SK-N-SH treated with all-trans-retinoic acid at 6 μM for 48 hours (cell line): Measurements from ENCODE around the gene TM9SF2.

Experiments used
- ATAC-seq: fragments of 200-7000 bp; cut with Tn5 transposase; 3 replicates; pipeline ENCODE4 v1.9.1; 2020; ENCODE audit warnings: mild to moderate bottlenecking, moderate library complexity
- ARNTL ChIP-seq: fragments of 450-650 bp; formaldehyde crosslinking; IDR thresholded peaks from 2 replicates; pipeline ENCODE4 v1.5.0; 2020; ENCODE audit warnings: low read depth, mild to moderate bottlenecking, moderate library complexity, borderline replicate concordance
- BACH2 ChIP-seq: fragments of 250-450 bp; sonication (Bioruptor Pico); IDR thresholded peaks from 2 replicates; pipeline ENCODE4 v1.9.0; 2021; ENCODE audit warnings: mild to moderate bottlenecking, borderline replicate concordance
- CSDC2 ChIP-seq: fragments of 250-450 bp; sonication (Bioruptor Pico); IDR thresholded peaks from 2 replicates; pipeline ENCODE4 v1.5.0; 2020; ENCODE audit warnings: mild to moderate bottlenecking, moderate library complexity
- CSRNP3 ChIP-seq: fragments of 250-450 bp; sonication (Bioruptor Pico); IDR thresholded peaks from 2 replicates; pipeline ENCODE4 v1.5.1; 2021; ENCODE audit warnings: mild to moderate bottlenecking, moderate library complexity
- ESRRG ChIP-seq: fragments of 250-450 bp; sonication (Bioruptor Pico); IDR thresholded peaks from 2 replicates; pipeline ENCODE4 v1.6.1; 2021; ENCODE audit warnings: mild to moderate bottlenecking
- GLIS3 ChIP-seq: fragments of 250-450 bp; sonication (Bioruptor Pico); IDR thresholded peaks from 2 replicates; pipeline ENCODE4 v1.5.0; 2020; ENCODE audit warnings: mild to moderate bottlenecking, moderate library complexity
- ISL1 ChIP-seq: fragments of 250-450 bp; sonication (Bioruptor Pico); IDR thresholded peaks from 2 replicates; pipeline ENCODE4 v2.1.2; 2022; ENCODE audit warnings: mild to moderate bottlenecking, moderate library complexity
- POU6F1 ChIP-seq: fragments of 250-450 bp; sonication (Bioruptor Pico); IDR thresholded peaks from 2 replicates; pipeline ENCODE4 v1.8.0; 2021; ENCODE audit warnings: low read depth, mild to moderate bottlenecking, moderate library complexity, borderline replicate concordance
- PPARA ChIP-seq: fragments of 250-450 bp; sonication (Bioruptor Pico); IDR thresholded peaks from 2 replicates; pipeline ENCODE4 v1.5.0; 2020; ENCODE audit warnings: mild to moderate bottlenecking, borderline replicate concordance
- RARB ChIP-seq: fragments of 250-450 bp; sonication (Bioruptor Pico); IDR thresholded peaks from 2 replicates; pipeline ENCODE4 v1.8.0; 2021; ENCODE audit warnings: mild to moderate bottlenecking, moderate library complexity
- SNAI2 ChIP-seq: fragments of 250-450 bp; sonication (Bioruptor Pico); IDR thresholded peaks from 2 replicates; pipeline ENCODE4 v1.5.0; 2020; ENCODE audit warnings: mild to moderate bottlenecking, moderate library complexity
- TCF4 ChIP-seq: fragments of 250-450 bp; sonication (Bioruptor Pico); IDR thresholded peaks from 2 replicates; pipeline ENCODE4 v1.8.0; 2021; ENCODE audit warnings: mild to moderate bottlenecking, moderate library complexity, borderline replicate concordance
- TOX ChIP-seq: fragments of 250-450 bp; sonication (Bioruptor Pico); IDR thresholded peaks from 2 replicates; pipeline ENCODE4 v1.8.0; 2021; ENCODE audit warnings: mild to moderate bottlenecking, moderate library complexity, borderline replicate concordance
- ZC3H10 ChIP-seq: fragments of 250-450 bp; sonication (Bioruptor Pico); IDR thresholded peaks from 2 replicates; pipeline ENCODE4 v1.5.1; 2021; ENCODE audit warnings: mild to moderate bottlenecking, moderate library complexity
- ZFP3 ChIP-seq: fragments of 250-450 bp; sonication (Bioruptor Pico); IDR thresholded peaks from 2 replicates; pipeline ENCODE4 v1.5.0; 2020; ENCODE audit warnings: mild to moderate bottlenecking, moderate library complexity
- ZFP30 ChIP-seq: fragments of 450-650 bp; formaldehyde crosslinking; IDR thresholded peaks from 2 replicates; pipeline ENCODE4 v1.5.0; 2022; ENCODE audit warnings: mild to moderate bottlenecking, moderate library complexity
- ZNF565 ChIP-seq: fragments of 450-650 bp; formaldehyde crosslinking; conservative IDR thresholded peaks from 2 replicates; pipeline ENCODE4 v1.5.0; 2020; ENCODE audit warnings: low read depth, mild to moderate bottlenecking, moderate library complexity
- ZNF70 ChIP-seq: fragments of 450-650 bp; formaldehyde crosslinking; IDR thresholded peaks from 2 replicates; pipeline ENCODE4 v1.5.0; 2020; ENCODE audit warnings: mild to moderate bottlenecking, moderate library complexity
- ZNF8 ChIP-seq: fragments of 450-650 bp; formaldehyde crosslinking; IDR thresholded peaks from 2 replicates; pipeline ENCODE4 v1.5.0; 2020; ENCODE audit warnings: mild to moderate bottlenecking, moderate library complexity
- TF ChIP-seq, protein P1 (sequence below): fragments of 250-450 bp; sonication (Bioruptor Pico); IDR thresholded peaks from 2 replicates; pipeline ENCODE4 v1.5.1; 2020; ENCODE audit warnings: low read depth, mild to moderate bottlenecking, moderate library complexity
- TF ChIP-seq, protein P2 (sequence below): fragments of 250-450 bp; sonication (Bioruptor Pico); IDR thresholded peaks from 2 replicates; pipeline ENCODE4 v1.5.0; 2020; ENCODE audit warnings: mild to moderate bottlenecking, moderate library complexity

The TM9SF2 gene

GRCh38 chr13:99536023-99536422 lies 34.8 kb downstream of the TM9SF2 start:
- TF ChIP-seq ZNF565 (CRISPR knock-in tag) (no peak), BACH2 (no peak), TOX (CRISPR knock-in tag) (no peak), ZFP3 (no peak), PPARA (CRISPR knock-in tag) (no peak), TCF4 (no peak)
- TF ChIP-seq, protein P1, sequence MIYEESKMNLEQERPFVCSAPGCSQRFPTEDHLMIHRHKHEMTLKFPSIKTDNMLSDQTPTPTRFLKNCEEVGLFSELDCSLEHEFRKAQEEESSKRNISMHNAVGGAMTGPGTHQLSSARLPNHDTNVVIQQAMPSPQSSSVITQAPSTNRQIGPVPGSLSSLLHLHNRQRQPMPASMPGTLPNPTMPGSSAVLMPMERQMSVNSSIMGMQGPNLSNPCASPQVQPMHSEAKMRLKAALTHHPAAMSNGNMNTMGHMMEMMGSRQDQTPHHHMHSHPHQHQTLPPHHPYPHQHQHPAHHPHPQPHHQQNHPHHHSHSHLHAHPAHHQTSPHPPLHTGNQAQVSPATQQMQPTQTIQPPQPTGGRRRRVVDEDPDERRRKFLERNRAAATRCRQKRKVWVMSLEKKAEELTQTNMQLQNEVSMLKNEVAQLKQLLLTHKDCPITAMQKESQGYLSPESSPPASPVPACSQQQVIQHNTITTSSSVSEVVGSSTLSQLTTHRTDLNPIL (CRISPR knock-in tag): no peak
- no peak for ATAC-seq

DNA sequence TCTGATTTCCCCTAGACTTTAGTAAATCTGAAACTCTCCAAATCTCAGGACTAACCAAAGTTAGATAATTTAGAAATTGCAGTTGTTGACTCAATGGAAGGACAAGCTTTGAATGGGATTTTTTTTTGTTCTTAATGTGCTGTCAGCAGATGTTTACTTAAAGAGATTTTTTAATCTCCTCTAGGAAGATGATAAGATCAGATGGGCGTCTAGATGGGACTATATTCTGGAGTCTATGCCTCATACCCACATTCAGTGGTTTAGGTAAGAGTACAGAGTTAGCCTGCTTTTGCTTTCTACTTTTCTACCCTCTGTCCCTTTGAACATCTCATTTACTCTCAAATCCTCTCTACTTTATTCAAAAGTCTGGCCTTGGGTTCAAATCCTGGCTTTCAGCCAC lies 39.3 kb downstream of the TM9SF2 start:
- no peak for ATAC-seq
- TF ChIP-seq ARNTL (no peak), ISL1 (CRISPR knock-in tag) (no peak), ZNF8 (CRISPR knock-in tag) (no peak), ESRRG (CRISPR knock-in tag) (no peak), ZNF70 (CRISPR knock-in tag) (no peak), ZFP3 (no peak), RARB (CRISPR knock-in tag) (no peak), ZFP30 (CRISPR knock-in tag) (no peak), TOX (CRISPR knock-in tag) (no peak), CSRNP3 (CRISPR knock-in tag) (no peak), SNAI2 (CRISPR knock-in tag) (no peak), GLIS3 (CRISPR knock-in tag) (no peak)
- TF ChIP-seq, protein P1 (CRISPR knock-in tag): no peak
- TF ChIP-seq, protein P2, sequence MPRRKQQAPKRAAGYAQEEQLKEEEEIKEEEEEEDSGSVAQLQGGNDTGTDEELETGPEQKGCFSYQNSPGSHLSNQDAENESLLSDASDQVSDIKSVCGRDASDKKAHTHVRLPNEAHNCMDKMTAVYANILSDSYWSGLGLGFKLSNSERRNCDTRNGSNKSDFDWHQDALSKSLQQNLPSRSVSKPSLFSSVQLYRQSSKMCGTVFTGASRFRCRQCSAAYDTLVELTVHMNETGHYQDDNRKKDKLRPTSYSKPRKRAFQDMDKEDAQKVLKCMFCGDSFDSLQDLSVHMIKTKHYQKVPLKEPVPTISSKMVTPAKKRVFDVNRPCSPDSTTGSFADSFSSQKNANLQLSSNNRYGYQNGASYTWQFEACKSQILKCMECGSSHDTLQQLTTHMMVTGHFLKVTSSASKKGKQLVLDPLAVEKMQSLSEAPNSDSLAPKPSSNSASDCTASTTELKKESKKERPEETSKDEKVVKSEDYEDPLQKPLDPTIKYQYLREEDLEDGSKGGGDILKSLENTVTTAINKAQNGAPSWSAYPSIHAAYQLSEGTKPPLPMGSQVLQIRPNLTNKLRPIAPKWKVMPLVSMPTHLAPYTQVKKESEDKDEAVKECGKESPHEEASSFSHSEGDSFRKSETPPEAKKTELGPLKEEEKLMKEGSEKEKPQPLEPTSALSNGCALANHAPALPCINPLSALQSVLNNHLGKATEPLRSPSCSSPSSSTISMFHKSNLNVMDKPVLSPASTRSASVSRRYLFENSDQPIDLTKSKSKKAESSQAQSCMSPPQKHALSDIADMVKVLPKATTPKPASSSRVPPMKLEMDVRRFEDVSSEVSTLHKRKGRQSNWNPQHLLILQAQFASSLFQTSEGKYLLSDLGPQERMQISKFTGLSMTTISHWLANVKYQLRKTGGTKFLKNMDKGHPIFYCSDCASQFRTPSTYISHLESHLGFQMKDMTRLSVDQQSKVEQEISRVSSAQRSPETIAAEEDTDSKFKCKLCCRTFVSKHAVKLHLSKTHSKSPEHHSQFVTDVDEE (CRISPR knock-in tag): no peak

- TF ChIP-seq ISL1 (CRISPR knock-in tag) (no peak), CSRNP3 (CRISPR knock-in tag) (no peak), ZFP3 (no peak), ZNF565 (CRISPR knock-in tag) (no peak), PPARA (CRISPR knock-in tag) (no peak), RARB (CRISPR knock-in tag) (no peak), ZFP30 (CRISPR knock-in tag) (no peak), SNAI2 (CRISPR knock-in tag) (no peak), ZNF8 (CRISPR knock-in tag) (no peak), CSDC2 (no peak), ZC3H10 (no peak), POU6F1 (CRISPR knock-in tag) (no peak), ESRRG (CRISPR knock-in tag) (no peak)
- TF ChIP-seq, protein P1 (CRISPR knock-in tag): no peak
- ATAC-seq: no peak
Measured at GRCh38 chr13:99542788-99543406, 41.6 kb downstream of the TM9SF2 start.
